ENCODE results near the gene CLEC16A.
A peak's percentile ranks its signal among the peaks of the same experiment; 100 is the strongest.

The CLEC16A gene

DNA sequence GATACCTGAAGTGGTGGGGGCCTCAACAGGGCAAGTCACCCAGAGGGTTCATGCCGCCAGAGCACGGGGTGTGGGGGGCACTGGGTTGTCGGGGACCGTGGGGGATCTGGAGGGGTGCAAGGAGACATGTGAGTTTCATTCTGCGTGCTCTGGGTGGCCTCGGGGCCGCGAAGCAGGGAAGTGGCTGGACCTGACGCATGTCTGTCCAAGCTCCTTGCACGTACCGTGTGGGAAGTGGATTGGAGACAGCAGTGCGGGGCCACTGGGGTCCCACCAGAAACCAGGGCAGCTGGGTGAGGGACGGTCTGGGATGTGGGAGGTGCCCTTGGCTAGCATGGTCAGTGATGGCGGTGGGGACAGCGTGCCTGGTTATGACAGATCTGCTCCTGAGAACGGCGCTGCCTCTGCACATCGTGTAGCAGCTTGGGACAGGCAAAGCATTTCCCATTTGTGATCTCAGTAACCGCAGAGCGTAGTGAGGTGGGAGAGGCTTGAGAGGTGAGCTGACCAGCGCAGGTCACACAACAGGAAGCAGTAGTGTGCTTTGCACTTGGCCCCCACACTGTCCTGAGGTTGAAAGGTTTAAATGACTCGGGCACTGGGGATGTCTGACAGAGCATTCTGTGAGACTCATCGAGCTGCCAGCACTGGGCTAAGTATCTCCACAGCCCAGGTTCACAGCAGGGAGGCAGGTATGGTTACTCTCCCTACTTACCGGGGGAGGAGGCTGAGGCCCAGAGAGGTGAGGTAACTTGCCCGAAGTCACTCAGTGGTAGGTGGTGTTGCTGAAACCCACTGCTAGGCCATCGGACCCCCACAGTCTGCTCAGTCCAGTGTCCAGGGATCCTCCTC is 197.3 kb downstream of the CLEC16A start:
- no peak for DNase-seq (ENCODE audit: low spot score)

DNA sequence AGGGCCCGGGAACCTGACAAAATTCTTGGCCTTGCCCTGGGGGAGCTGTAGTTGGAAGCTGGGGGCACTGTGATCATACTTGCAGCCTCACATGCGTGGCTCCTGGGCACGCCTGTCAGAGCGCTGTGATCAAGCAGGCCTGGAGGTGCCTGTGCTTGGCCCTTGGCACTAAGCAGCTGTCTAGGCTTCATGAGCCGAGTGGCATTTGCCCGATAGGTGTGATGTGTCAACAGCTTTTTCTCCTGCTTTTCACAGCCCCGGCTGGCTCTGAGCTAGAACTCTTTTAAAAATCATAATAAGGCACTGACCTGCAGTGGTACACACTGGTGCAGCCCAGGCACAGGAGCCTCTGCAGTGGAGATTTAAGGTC is 197.9 kb downstream of the CLEC16A start:
- DNase-seq (ENCODE audit: low spot score), result no peak

DNA sequence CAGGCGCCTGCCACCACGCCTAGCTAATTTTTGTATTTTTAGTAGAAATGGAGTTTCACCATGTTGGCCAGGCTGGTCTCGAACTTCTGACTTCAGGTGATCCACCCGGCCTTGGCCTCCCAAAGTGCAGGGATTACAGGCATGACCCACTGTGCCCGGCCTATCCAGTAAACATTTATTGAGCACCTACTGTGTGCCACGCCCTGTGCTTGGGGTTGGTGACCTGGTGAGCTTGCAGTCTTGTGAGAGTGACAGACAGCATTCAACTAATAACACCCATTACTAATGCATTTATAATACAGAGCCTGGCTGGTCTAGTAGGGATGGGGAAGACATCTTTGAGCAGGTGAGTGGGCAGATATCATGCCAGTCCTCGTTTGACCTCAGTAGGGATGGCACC is 198.6 kb downstream of the CLEC16A start:
- DNase-seq (ENCODE audit: low spot score), result no peak

DNA sequence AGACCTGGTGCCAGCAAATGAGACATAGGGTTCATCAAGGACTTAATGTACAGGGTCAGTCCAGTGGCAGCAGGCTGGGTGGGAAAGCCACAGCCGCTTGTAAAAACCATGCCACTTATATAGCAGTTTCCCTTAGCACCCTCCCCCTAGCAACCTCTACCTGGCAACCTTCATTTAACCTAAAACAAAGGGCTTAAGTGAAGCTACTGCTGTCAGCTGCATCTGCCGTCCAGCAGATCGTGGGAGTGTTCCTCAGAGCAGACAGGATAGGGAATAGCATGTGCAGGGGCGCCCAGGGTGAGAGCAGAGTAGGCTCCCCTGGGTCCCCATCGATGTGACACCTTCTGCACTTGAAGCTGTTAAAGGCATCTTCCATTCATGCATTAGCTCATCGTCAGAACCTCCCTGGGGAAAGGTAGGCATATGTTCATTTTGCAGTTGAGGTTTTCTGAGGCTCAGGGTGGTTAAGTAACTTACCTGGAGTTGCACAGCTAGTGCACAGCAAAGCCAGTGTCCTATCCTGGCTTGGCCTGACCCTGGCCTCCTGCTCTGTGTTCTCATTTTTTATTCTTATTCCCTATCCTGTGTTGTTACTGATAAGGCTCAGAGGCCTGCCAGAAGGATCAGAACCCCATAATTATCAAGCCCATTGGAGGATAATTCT is 199.1 kb downstream of the CLEC16A start:
- DNase-seq (ENCODE audit: low spot score), result no peak

DNA sequence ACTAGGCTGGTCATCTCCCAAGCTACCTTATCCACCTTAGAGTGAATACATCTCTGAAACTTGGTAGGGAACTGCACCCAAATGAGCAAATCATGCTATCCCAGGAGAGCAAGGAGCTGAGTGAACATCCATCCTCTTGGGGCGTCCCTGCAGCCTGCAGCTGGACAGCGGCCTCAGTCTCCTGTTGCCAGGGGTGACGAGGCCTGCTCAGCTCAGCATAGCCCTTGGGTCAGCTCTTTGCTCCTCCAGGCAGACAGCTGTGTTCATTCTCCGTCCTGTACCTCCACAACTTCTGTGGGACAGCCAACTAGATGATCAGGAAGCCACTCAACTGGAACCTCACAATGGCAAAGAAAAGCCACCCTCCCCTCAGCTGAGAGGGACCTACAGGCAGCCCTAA is 199.8 kb downstream of the CLEC16A start:
- DNase-seq (ENCODE audit: low spot score), result no peak

DNA sequence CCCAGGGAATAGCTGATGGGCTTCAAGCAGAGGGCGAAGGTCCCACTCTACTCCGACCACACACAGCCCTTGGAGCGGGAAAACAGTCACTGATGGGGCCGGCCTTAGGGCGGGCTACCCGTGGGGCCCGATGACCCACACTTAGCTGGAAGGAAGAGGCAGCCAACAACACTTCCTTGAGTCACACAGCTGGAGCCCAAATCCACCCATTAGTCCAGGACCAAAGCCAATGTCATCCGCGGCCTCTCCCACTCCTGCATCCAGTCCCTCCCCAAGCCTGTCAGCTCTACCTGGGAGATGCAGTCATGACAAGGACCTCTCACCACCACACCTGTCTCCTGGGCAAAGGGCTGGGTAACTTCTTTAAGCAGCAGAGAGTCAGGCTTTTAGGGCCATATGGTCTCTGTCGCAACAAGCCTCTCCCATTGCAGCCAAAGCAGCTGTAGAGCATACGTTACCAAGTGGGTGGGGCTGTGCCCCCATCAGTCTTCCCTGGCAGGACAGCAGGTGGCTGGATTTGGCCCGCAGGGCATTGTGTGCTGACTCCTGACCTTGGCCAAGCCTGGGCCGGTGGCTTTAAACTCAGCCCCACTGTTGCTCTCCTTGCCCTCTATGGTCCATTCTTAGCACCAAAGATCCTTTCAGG is 200.9 kb downstream of the CLEC16A start:
- DNase-seq (ENCODE audit: low spot score), result no peak

DNA sequence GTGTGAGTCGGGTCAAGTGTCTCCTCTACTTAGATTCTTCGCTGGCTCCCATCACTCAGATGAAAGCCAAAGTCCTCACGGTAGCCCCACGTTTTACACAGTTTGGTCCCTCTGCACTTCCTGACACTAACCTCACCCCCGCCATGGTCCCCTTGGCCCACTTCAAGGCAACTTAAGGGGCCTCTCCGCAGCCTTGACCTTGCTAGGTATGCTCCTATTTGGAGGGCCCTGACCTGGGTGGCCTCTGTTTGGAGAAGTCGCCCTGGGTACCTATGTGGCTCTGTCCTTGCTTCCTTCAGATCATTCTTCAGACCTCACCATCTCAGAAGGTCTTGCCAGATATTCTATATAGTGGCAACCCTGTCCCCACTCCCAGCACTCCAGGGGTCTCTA is 201.5 kb downstream of the CLEC16A start:
- no peak for DNase-seq (ENCODE audit: low spot score)

DNA sequence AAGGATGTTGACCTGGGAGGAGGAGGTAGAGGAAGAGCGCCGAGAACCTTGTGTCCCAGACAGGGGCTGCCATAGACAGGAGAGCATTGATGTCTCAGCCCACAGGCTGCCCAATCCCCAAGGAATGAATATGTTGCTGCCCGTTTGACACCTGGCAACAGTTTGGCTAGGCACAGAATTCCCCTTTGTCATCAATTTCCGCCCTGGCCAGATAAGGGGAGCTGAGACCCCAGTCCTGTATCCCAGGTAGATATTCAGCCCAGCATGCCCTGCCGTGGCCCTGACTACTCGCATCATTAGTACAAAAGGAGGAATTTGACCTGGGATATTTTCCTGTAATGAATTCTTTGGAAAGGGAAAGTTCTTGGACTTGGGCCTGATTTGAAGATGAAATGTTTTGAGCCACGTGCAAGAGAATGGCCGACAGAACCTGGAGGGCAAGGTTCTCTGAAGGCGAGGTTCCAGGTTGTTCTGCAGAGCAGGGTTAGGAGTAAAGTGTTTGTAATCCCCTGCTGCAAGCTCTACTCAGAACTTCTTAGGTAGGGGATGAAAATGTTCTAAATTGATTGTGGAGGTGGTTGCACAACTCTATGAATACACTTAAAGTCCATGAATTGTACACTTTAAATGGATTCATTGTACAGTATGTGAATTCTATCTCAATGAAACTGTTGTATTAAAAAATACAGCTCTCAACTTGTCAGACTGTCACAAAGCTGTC is 202.8 kb downstream of the CLEC16A start:
- DNase-seq (ENCODE audit: low spot score), result peak; percentile 66

DNA sequence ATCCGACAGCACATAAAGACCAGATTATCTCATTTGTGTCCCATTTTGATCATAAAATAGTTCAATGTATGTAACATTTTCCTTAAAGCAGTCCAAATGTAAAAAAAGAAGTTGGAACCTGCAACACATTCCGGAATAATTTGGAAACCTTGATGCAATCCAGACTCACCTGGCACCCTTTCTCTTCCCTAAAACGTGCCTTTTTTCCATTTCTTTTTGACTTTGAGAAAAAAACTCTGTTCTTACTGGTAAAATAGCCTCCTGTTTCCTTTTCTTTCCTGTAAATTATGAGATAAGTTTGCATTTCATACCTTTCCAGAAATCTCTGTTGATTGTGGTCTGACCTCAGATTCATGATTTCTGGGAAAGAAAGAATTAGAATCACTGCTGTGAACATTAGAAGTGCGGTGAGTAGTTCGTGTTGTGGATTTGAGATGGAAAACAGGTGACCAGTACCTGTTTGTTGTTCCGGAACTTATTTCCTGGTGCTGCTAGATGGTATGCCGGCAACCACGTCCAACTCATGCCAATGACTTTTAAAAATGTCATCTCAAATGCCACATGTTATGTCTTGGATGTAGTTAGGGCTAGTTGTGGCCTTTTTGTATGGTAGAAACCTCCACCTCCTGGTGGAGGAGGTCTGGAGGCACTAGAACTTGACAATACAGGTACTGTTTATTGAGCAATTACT is 203.5 kb downstream of the CLEC16A start:
- no peak for DNase-seq (ENCODE audit: low spot score)

DNA sequence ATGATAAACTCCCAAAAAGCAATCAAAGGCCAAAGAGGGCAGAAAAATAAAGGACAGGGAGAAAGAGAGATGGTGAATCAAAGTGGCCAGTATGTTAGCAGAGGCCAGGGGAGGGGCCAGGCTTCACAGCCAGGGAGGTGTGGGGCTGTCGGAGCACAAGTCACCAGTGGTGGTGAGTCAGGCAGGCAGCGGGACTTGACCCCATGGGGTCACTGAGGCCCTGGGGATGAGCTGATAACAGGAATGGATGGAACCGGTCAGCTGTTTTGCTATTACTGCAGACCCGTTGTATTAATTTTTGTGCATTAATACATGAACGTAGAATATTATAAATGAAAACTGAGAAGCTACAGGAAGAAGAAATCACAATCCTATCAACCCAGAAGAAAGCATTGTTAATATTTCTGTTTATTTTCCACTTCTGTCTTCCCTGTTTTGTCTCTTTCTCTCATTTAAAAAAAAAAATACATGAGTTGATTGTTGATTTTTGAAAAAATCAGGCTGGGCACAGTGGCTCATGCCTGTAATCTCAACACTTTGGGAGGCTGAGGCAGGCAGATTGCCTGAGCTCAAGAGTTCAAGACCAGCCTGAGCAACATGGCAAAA is 204.8 kb downstream of the CLEC16A start:
- peak; percentile 53 for DNase-seq (ENCODE audit: low spot score)

DNA sequence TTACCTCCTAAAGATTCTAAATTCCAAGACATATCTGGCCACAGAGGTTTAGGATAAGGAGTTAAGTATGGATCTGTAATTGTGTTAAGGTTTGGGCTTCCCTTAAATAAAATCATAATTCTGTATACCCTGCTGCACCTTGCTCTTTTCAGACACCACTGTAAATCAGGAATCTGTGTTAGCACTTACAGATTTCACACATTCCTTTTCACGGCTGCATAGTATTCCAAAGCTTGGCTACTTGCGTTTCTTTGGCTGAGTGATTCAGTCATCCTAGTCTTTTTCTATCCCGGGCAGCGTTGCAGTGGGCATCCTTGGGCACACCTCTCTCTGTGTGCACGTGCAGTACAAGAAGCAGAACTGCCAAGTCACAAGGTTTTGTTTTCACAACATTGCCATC is 205.8 kb downstream of the CLEC16A start:
- DNase-seq (ENCODE audit: low spot score), result no peak

DNA sequence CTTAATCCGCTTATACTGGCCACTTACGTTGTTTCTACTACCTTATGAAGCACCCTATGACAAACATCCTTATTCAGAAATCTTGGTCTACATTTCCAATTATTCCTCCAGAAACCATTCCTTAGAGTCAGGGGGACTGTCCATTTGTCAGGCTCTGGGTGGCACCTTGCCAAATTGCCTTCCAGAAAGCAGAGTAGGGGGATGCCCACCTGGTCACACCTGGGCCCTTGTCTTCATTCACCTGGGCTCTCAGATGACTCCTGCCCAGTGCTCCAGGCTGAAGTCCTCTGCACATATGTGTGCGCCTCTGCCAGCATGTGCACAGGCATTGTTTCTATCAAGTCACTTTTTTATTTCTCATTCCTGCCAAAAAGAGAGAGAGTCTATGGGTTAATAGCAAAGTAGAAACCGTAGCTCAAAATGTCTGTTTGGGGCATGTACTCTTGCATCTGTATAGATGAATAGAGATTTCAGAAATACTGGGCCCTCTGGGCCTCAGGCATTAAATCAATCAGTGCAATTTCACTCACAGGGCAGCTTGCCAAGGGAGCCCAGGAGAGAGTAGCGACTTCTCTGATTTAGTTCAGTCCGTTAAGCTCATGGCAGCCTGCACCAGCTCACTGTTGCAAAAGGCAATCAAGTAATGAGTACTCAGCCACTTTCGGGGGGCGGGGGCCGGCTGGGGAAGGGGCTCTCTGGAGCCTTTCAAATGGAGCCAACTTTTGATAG is 207.0 kb downstream of the CLEC16A start:
- DNase-seq (ENCODE audit: low spot score), result no peak

DNA sequence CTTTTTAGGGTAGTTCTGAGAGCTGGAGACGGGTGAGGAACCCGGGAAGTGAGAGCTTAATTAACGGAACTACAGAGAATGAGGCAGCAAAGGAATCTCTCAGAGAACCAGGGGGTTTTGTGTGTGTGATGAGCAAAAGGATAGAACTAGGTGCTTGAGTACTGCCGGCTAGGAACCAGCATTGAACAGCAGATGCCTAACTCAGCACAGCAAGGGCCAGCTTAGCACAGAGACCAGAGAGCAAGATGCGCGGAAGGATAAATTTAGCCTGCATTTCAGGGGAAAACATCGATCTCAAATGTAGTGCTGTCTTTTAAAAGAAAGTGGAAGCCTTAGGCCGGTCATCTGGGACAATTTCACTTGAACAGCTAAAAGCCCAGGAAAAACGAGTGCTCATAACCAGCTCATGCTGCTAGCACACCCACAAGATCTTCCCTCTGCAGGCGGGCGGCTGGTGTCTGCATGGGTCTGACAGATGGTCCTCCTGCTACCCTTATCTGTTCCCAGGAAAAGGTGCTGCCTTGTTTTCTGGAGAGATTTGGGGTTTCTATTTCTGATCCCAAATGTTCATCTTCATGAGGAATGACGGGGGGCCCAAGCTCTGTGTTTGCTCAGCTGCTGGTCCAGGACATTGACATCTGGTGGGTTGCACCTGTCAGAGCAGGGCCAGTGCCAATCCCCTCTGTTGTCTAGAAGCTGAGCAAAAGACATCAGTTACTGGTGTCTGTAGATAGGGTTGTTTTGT is 207.7 kb downstream of the CLEC16A start:
- DNase-seq (ENCODE audit: low spot score), result no peak

DNA sequence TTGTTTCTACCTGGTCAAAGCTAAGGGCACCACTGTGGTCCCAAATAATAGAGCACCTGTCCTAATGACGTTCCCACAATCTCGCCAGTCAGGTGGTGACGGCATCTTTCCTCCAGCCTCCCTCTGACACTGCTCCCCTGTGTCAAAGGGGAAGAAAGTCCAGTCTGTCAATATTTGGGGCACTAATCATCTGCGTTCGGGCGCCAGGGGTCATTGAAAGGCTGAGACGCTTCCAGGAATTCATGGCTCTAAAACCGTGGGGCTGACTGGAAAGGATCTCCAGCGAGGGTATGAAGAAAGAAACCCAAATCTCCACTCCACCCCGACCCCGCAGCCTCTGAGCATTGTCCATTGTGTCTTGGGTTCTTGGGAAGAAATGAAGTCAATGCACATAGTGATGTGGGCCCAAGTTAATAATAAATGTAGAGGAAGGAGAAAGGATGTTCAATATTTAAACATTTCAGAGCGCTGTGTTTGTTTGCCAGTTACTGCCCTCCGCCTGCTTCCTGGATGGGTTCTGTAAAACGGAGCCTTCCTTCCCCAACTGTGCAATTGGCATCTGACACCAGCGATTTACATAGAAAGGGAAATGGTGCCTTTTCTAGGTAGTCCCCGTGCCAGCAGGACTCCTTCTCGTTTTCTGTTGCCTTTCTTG is 208.4 kb downstream of the CLEC16A start:
- no peak for DNase-seq (ENCODE audit: low spot score)

DNA sequence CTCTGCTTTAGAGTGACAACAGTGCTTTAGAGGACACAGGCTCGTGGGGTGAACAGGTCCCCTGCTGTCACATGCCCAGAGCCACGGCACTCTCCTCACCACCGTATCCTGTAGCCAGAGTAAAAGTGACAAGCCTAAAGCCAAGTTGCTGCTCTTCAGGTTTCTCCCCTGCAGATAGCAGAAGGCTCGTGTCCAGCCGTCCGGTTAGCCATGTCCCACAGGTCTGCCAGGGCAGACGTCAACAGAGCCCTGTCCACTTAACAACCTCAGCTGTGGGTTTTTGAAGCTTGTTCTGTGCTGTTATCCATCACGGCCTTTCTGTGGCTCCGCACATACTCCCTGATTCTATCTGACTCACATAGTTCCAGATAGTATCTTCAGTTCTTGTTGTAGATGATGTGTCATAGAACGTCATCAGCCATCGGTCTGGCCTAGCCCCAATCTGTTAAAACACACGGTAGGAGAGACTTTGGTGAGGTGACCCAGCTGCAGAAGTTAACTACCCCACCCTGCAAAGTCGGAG is 211.0 kb downstream of the CLEC16A start:
- DNase-seq (ENCODE audit: low spot score), result no peak

DNA sequence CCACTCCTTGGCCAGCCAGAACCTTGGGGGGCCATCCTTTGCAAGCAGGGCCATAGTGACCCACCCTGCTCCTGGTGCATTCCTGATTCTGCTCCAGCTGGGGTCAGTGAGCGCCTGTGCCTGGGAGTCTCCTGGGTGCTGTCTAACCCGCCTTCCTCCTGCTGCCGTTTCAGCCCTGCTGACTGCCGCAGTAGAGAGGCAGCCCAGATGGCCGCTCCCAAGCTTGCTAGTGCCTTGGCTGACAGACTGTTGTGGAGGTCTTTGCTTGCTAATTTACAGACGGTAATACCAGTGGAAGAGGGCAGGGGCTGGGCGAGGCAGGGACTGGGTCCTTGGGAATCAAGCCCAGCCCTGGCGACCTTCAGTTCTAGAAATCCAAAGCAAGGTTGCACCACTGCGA is 212.0 kb downstream of the CLEC16A start:
- DNase-seq (ENCODE audit: low spot score), result no peak

DNA sequence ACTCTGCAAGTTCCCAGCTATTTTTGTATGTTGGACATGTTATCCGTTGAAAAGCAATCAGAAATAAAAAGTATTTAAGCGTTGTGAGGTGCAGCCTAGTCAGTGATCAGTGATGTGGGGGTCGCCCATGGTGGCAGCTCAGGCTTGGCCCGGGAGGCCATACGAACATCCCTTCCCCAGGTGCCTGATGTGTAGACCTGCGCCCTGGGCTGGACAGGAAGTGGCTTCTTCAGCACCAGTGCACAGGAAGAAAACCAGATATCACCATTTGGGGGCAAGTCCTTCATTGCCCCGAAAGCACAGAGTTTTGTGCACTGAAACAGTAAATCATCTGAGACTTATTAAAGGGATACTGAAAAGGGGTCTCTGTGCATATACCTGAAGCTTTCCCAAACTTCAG is 212.8 kb downstream of the CLEC16A start:
- DNase-seq (ENCODE audit: low spot score), result no peak

DNA sequence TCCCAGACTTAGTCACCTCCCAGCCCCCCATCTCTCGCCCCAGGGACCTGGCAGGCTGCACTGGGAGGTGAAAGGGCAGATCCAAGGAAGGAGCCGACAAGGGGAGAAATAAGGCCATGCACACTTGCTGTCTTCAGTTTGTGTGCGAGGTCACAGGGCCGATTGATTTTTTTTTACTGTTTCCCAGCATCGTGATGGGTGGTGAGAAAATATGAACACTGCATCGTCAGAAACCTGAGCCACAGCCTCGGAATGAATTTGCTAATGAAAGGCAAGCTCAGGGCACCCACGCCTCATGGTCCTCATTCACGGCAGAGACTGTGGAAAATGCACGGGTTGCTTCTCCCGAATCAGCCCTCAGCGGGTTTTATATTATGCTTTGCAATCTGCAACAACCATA is 213.7 kb downstream of the CLEC16A start:
- DNase-seq (ENCODE audit: low spot score), result no peak

DNA sequence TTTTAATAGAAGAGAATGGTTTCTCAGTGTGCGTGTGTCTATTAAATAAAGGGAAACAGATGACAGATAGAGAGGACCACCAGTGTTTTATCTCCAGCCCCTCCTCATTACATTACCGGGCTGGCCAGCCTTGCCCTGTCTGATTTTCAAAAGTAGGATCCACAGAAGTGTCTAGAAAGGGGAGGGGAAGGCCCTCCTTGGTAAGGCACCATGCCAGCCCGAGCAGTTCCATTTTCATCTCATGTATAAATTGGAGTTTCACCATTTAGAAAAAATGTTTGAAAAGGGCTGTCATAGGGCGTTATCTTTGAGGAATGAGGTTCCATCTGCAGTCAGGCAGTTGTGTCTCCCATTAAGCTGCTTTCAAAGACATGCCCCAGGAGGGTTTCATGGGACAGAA is 214.9 kb downstream of the CLEC16A start:
- DNase-seq (ENCODE audit: low spot score), result no peak

Data from COLO829 (cell line).